Stimulated activated CD8-positive, alpha-beta memory T cell treated with anti-CD3 and anti-CD28 coated beads, Interleukin-12 subunit alpha, Interleukin-12 subunit beta, amount 100 ng/mL, for 24 hours (primary cell): ENCODE results near the gene HGD.
"Not testable (repeated sequence)": the region's sequence is repeated elsewhere in the genome, so short reads cannot be mapped to it uniquely, and the experiment has no call there.

Source experiments
- DNase-seq: peaks from one replicate; pipeline ENCODE4 v3.0.0-alpha.2; 2020; ENCODE audit errors: extremely low read depth

HGD gene

DNA sequence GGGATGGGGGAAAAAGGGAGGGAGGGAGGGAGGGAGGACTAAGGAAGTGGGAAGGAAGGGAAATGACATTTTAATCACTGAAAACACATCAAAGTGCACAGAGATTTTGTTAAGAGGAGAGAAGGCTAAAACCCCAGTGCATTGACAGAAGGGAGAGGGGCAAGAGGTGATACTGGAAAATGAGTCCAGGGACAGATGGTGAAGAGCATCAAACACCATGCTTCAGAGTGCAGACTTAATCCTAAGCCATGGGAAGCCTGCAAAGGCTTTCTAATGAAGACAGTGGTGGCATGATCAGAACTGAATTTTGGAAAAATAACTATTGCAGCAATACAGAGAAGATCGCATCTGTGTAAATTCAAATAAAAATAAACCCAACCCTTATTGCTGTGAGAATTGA is 41.8 kb downstream of the HGD start:
- DNase-seq = no peak

DNA sequence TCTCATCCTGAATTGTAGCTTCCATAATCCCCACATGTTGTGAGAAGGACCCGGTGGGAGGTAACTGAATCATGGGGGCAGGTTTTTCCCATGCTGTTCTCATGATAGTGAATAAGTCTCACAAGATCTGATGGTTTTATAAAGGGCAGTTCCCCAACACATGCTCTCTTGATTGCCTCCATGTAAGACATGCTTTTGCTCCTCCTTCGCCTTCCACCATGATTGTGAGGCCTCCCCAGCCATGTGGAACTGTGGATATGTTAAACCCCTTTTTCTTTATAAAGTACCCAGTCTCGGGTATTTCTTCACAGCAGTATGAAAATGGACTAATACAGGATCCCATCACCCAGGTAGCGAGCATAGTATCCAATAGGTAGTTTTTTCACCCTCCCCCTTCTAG is 43.2 kb downstream of the HGD start:
- DNase-seq = not testable (repeated sequence)

DNA sequence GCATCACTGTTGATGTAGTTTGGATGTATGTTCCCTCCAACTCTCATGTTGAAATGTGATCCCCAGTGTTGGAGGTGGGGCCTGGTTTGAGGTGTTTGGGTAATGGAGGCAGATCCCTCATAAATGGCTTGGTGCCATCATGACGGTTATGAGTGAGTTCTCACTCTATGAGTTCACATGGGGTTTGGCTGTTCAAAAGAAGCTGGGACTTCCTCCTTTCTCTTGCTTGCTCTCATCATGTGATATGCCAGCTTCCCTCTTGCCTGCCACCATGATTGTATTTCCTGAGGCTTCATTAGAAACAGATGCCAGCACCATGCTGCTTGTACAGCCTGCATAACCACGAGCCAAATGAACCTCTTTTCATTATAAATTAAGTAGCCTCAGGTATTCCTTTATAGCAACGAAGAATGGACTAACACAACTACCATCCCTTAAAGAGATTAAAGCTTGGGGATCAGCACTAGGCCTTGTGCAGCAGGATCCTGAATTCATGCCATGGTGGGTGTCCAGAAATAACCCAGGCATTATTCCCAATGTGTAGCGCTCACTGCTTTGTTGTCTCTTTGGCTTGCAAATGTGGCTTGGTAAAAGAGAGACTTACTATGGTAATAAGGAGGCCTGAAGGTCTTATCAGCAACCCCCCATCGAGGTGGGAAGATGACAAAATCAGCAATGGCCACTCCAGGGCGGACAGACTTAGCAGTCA is 44.0 kb downstream of the HGD start:
- no peak for DNase-seq

DNA sequence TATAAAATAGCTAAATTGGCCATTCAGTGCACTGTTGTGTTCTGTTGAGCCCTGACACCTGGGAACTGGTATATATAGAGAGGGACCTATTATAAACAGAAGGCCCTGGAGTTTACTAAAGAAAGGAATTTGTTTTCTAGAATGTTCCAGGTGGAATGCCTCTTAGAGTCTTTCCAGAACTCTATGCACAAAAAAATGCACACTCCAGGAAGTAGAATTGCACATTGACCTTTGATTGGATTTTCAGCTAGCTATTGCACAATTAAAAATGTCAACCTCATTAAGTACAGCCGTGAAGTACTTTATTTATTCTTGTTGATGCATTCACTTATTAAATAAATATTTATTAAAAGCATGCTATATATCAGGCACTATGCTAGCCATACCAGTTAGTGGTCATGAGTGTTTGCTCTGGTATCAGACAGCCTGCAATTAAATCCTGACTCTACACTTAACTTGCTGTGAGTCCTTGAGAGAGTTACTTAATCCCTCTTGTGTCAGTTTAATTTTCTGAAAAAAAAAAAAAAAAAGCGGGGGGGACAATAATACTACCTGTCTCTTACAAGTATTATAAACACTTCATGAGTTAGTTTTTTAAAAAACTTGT is 45.1 kb downstream of the HGD start:
- no peak for DNase-seq

DNA sequence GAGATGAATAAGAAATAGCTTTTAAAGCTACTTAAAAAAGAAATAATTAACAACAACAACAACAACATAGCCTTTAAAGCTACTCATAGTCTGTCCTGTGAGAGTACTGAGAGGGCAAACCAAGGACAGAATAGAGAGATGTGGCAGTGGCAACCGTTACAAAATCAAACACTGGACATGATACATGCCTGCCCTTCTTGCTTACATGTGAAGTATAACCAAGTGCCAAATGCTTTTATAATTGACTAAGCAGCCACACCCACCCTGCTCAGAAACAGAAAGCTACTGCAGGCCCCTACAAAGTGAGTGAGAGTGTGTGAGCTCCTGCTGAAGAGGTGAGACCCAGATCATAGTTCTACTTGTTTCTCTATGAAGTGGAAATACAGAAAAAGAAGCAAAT is 47.5 kb downstream of the HGD start:
- DNase-seq = no peak

DNA sequence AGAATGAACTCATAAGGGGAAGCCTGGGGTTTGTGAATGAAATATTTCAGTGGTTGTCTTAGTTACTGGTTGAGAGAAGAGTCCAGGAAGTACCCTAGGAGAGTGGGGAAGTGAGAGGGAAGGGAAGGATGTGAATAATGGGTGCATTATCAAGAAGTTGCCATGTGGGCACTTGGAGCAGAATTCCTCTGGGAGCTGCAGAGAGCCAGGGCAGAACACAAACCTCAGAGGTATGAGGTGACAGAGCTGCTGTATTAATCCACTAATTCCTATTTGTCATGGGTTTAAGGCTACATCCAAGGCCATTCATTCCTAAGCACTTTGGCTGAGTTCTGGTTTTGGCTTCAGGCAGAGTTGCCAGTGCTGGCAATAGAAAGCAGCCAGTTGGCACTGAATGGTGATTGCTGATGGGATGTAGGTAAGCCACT is 56.9 kb downstream of the HGD start:
- DNase-seq = no peak

DNA sequence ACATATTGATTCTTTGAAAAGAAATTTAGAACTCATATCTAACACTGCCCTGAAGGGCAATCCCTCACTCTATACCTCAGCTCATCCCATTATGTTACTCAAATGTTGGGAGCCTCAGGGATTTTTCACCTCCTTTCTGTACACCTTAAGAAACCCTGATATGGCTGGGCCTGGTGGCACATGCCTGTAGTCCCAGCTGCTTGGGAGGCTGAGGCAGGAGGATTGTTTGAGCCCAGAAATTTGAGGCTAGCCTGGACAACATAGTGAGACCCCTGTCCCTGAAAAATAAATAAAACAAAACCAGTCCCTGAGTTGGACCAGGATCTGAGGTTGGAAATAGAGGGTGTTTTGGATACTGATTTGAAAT is 58.3 kb downstream of the HGD start:
- no peak for DNase-seq

DNA sequence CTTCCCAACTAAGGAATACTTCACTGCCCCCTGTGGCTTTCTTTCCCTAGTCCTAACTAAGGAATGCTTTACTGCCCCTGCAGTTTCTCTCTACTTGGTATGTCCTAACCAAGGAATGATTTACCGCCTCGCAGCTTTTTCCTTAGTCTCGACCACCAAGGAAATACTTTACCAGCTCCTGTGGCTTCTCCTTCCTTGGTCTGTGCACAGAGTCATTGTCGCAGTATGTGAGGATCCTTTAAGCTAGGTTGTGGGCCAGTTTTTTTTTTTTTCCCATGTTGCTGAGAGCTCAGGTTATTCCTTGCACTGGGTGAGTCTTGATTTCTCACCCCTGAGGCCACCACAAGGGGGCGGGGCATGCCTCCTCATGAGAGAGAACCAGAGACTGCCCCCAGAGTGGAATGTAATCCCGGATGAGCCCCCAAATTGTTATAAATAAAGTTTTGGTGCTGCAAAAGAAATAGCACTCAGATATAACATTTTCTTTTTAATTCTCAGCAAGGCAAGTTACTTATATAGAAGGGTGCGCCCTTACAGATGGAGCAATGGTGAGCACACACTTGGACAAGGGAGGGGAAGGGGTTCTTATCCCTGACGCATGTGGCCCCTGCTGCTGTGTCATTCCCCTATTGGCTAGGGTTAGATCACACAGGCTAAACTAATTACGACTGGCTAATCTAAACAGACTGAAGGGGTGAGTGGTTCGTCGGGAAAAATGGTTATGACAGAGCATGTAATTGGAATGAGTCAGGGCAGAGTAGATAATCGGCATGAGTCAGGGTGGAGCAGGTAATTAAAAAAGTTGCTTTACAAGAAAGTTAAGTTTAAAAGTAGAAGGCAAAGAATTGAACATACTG is 58.9 kb downstream of the HGD start:
- DNase-seq = no peak

DNA sequence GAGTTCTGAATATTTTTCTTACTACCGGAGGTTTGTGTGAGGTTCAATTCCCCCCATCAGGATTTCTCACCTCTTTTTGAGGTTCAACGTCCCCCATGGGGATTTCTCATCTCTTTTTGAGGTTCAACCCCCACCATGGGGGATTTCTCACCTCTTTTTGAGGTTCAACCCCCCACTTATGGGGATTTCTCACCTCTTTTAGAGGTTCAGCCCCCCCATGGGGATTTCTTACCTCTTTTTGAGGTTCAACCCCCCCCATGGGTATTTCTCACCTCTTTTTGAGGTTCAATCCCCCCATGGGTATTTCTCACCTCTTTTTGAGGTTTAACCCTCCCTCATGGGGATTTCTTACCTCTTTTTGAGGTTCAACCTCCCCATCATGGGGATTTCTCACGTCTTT is 59.6 kb downstream of the HGD start:
- DNase-seq = no peak

DNA sequence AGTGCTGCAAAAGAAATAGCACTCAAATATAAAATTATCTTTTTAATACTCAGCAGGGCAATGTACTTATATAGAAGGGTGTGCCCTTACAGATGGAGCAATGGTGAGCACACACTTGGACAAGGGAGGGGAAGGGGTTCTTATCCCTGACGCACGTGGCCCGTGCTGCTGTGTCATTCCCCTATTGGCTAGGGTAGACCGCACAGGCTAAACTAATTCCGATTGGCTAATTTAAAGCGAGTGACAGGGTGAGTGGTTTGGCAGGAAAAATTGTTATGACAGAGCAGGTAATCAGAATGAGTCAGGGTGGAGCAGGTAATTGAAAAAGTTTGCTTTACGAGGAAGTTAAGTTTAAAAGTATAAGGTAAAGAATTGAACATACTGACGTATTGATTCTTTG is 65.3 kb downstream of the HGD start:
- not testable (repeated sequence) for DNase-seq

DNA sequence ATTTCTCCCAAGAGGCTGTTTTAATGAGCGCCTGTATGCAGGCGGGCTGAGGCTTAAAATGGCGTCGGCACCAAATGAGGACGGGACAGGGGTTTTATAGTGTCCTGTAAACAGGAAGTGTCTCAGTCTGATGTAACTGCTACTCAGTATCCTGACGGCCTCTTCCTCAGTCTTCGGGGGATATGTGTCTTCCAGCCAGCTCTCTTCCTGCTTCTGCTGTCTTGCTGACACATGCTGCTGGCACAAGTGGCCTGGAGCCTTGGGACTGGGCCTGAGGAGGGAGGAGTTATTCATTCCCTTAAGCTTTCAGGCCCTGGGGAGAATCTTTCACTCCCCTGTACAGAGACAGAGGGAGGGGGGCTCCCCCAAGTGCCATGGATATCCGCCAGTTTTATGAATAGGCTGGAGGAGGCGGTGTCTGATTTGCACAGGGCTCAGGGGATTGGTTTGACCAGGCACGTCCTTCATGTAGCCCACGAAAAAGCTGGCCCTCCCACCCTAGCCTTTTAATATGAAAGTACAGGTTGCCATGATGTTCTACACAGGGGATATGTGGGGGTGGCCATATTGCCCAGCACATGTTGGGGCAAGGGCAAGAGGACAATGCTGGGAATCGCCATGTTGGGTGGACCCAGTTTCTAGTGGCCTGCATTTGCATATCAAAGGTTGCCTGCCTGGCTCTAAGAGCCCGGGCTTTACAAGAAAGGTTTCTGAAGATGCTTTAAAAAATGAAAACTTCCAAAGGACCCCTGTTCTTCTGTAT is 66.0 kb downstream of the HGD start:
- no peak for DNase-seq

DNA sequence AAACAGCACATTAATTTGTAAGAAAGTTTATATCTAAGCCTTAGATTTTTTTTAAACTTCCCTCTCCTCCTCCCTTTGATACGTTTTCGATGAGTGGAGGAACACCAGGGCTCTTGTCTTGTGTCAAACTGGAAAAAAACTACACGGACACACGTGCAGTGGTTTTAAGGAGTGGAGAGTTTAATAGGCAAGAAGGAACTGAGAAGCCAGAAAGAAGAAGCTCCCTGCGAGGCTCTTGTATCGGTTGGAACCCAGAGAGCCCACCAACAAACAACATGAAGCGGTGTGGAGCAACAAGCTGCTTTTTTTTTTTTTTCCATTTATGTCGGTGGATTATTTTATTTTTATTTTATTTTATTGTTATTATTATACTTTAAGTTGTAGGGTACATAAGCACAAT is 67.3 kb downstream of the HGD start:
- no peak for DNase-seq

DNA sequence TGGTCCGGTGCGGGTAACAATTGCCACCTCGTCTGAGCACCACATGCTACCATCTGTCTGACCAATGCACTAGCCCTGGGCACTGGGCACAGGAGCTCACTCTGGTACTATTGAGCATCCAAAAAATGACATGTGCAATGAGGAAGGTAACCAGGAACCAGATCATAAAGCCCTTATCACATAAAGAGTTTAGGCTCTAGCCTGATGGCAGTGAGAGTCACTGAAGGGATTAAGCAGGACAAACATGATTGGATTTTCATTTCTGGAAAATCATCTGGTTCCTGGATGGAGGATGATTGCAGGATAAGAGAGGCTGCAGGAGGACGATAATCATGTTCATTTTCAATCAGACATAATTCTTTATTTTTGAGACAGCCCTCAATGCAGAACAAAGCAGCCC is 73.5 kb downstream of the HGD start:
- DNase-seq = no peak

DNA sequence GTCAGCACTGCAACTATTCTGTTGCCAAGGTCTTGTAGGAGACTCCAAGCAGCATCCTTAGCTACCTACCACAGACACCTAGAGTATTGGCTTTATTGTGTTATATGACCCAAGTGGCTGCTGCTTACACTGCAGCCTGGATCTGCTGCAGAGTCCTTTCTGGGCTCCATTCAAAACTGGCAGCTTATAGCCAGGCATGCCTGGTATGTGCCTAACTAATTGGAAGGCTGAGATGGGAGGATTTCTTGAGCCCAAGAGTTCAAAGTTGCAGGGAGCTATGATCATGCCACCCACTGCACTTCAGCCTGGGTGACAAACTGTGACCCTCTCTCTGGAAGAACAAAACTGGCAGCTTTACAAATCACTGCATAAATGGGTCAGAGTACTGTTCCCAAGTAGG is 77.3 kb downstream of the HGD start:
- no peak for DNase-seq

DNA sequence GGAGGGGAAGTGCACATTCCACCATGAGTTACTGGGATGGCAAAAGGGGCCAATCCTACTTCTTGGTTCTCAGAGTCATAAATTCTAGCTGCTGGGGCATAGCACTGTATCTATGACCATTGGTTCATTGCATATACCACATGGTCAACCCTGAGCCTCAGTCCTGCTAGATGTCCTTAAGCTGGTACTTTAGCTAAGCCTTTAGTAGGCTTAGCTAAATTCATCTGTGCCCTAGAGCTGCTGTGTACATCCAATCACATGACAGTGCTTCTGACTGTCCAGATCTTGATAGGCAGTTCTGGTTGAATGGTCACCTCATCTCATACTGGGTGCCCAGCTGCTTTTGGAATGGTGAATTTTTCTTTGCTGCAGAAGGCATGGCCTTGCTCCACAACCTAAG is 77.7 kb downstream of the HGD start:
- DNase-seq = no peak

DNA sequence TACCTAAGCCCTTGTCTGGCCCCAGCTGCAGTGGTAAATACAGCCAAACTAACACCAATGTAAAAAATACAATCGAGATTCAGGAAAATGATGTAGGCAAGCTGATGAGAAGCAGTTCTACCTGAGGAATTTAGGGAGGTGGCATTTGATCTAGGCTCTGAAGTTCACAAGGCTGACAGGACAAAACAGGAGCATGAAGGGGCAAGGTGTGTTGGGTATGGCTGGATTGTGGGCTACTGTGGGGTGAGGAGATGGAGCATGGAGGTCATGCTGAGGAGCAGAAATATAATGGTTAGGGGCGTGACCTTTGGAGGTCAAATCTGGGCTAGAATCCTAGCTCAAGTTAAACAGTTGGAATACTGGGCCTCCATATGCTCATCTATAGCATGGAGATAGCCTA is 79.4 kb downstream of the HGD start:
- DNase-seq = no peak

DNA sequence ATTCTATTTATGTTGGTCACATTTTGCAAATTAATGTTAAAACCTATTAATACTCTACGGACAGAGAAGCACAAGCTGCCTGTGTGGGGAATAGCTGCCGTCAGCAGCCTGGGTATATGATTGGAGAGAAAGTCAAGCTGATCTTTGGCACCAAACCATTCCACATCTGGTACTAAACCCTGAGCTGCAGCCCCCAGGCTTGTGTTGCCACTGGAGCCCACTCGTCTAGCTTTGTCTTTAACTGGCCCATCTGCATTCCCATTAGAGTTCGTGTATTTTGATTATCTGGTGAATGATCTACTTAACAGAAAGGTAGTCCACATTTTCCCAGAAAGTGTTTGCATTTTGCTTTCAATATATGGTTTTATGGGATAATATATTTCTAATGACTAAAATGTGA is 80.5 kb downstream of the HGD start:
- DNase-seq = no peak

DNA sequence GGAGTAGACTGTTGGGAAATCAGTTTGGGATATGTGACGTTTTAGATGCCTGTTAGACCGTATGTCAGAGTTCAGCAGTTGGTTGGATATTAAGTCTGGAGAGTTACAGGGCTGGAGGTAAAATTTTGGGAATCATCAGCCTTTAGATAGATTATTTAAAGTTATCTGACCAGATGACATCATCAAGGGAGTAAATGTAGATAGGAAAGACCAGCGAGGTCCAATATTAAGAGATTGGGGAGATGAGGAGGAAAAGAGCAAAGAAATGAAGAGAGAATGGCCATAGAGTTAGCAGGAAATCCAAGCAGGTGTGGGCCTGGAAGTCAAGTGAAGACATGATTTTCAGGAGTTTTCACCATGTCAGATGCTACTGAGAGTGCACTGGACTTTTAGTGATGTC is 82.8 kb downstream of the HGD start:
- no peak for DNase-seq

DNA sequence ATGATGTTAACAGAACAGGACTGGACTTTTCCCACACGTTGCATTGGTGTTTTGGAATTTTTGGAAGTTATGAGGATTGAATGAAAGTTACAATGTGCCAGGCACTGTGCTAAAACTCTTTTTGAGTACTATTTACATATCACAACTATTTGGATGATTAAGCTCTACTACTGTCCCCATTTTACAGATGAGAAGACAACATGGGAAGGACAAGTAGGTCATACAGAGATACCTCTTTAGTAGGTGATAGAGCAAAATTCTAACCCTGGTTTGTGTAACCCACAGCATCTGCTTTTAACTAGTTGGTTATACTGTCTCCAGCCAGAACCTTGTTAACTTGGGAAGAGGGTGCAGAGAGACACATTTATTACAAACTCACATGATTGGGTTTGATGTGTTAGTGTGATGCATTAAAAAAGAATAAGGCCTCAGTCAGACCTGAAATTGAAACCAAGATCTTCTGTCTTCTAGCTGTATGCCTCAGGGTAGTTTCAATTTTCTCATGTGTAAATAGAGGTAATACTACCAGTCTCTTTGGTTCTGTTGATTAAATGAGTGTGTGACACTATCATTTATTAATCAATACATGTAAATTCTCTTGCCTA is 84.5 kb downstream of the HGD start:
- no peak for DNase-seq

DNA sequence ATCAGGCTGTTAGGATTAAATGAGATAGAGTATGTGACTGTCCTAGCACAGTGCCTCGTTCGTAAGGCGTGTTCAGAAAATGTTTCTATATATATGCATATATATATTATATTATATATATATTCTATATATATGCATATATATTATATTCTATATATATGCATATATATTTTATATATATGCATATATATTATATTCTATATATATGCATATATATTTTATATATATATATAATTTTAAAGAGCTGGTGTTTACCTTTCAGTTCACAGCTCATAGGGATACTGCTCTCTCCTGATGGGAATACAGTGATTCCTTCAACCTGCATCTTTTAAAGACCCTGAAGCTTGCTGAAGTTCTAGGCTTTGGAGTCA is 85.2 kb downstream of the HGD start:
- no peak for DNase-seq

DNA sequence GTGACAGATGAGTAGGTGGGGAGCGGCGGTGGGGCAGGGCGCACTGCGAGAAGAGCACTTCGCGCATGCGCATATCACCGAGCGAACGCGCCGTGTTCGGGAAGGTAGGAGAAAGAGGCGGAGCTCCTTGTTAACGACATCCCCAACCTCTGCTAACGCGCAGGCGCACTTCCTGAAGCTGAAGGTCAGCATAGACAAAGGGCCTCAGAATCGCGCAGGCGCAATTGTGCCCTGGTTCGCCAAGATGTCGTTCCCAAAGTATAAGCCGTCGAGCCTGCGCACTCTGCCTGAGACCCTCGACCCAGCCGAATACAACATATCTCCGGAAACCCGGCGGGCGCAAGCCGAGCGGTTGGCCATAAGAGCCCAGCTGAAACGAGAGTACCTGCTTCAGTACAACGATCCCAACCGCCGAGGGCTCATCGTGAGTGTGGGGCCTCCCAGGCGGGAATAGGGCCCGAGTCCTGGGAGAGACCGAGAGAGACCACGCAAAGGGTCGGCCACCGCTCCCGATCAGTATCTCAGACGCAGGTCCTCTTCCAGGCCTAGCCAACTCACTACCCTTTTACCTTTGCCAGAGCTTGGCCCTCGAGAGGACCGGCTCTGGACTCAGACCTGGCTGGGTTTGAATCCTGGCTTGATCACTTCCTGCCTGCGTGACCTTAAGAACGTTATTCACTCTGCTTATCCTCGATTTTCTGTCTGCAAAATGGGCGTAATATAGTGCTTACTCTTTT is 85.8 kb downstream of the HGD start, which contains the start of gene NDUFB4:
NDUFB4 (plus strand) TSS at position 221 of the 737 bp plus-strand sequence; CDS start at position 245, 24 bp downstream.
- peak; percentile 92 for DNase-seq
